Measurements from ENCODE around the gene HSPBP1.
"Not testable (repeated sequence)": the region's sequence is repeated elsewhere in the genome, so short reads cannot be mapped to it uniquely, and the experiment has no call there.

HSPBP1 gene

DNA sequence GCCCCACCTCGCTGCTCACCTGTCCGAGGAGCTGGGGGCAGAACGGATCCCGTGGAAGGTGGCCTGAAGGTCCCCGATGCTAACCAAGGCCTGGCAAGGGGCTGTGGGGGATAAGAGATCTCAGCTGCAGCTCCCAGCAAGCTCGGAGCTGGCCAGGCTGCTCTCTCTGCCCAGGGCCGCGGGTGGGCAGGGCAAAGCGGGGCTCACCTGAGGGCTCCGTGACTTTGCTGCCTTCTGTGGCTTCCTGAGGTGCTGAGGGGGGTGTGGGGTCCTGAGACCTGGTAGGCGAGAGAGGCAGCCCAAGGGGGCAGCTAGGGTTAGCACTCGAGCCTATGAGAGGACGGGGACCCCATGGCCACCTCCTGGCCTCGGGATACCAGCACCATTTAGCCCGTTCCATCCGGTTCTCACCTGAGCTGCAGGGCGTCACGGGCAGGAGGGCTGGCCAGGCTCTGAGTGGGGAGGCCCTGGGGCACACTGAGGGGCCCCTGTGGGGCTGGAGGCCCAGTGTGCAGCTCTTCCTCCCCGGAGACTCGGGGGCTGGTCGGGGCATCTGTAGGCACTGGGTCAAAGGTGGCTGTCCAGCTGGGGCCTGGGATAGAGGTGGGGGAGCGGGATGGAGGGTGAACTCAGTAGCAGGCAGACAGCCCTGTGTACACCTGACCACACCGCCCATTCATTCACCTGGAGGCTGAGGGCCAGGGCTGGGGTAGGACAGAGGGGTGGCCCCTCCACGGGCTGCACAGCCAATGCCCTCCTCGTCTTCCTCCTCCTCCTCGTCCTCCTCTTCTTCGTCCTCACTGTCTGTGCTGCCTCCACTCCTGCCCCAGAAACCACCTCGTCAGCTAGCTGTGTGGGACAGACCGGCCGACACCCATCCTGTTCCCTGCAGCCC is 48.3 kb downstream of the HSPBP1 start:
- no peak for DNase-seq

DNA sequence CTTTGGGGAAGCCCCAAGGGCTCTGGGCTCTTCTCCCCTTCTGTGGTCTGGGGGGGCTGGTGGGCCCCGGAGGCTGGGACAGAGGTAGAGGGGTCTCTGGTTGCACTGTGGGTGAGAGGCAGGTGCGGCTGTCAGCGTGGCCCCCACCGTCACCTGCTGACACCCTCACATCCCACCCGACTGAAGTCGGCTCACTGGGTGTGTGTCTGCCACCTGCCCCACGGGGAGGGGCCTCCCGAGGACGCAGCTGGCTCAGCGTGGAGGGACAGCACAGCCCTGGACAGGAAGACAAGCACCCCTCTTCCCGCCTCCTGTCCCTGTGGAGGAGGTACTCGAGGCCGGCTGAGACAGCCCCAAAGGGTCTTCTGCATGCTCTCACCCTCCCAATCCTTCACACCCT is 49.1 kb downstream of the HSPBP1 start:
- DNase-seq = no peak

DNA sequence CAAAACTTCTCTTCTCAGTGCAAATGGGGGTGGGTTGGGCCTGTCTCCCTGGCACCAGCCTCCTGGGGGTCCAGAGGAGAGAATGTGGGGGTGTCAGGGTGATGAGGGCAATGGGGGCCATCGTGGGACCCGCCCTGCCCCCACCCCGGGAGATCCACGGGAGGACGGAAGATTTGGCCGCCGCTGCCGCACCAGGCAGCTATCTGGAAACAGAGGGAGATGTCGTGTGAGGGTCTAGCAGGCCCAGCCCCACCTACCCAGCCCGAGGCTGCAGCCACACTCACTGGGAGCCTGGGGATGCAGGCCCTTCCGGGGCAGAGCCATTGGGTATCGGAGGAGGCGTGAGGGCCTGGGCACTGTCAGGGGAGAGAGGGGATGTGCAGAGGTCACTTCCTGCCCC is 49.6 kb downstream of the HSPBP1 start:
- DNase-seq = no peak

- DNase-seq = no peak
Observed at GRCh38 chr19:55229789-55230182, 50.1 kb downstream of the HSPBP1 start.

DNA sequence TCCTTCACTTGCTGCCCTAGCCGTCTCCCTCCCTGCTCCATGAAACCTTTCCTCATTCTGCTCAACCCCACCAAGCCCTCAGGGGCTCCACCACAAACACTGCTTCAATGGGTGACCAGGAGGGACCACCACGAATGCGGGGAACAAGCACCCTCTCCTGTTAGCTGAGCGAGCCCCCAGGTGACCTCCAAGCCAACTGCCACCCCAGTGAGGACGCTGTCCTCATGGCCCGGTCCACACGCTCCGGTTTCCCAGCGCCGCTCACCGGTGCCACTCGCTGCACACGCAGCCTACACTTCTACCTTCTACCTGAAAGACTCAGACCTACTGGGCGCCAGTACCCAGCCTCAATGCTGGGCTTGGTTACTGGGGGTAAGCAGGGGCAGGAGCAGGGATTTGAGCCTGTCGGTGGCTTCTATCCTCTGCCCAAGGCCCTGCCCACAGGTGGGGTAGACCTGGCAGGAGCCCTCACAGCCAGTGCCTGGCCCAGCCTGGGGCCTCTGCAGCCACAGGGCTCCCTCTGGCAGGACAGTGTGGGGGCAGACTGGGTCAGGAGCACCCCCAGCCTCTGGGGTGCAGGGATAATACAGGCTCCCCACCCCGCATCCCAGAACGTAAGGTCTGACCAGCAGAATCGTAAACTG is 50.6 kb downstream of the HSPBP1 start:
- no peak for DNase-seq

GRCh38 chr19:55228403-55229031 is 51.4 kb downstream of the HSPBP1 start, which contains the start of gene TMEM86B:
TSS of gene TMEM86B (minus strand) at chr19:55228763. CDS start at chr19:55228741, 22 bp downstream.
- no peak for DNase-seq

DNA sequence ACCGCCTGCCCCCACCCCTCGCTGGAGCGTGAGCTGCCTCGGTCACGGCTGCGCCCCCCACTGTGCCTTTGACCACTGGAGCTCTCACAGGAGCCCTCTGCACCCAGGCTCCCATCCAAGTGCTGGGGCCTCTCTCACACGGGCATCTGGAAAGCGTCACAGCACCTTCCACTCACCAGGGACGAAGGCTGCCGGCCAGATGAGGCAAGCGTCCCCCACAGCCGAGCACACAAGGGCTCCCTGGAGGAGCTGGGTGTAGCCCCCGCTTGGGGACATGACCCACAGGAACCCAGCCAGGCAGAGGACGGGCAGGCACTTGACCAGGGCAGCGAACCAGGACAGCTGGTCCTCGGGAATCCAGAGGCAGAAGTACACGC is 51.9 kb downstream of the HSPBP1 start:
- DNase-seq = no peak

DNA sequence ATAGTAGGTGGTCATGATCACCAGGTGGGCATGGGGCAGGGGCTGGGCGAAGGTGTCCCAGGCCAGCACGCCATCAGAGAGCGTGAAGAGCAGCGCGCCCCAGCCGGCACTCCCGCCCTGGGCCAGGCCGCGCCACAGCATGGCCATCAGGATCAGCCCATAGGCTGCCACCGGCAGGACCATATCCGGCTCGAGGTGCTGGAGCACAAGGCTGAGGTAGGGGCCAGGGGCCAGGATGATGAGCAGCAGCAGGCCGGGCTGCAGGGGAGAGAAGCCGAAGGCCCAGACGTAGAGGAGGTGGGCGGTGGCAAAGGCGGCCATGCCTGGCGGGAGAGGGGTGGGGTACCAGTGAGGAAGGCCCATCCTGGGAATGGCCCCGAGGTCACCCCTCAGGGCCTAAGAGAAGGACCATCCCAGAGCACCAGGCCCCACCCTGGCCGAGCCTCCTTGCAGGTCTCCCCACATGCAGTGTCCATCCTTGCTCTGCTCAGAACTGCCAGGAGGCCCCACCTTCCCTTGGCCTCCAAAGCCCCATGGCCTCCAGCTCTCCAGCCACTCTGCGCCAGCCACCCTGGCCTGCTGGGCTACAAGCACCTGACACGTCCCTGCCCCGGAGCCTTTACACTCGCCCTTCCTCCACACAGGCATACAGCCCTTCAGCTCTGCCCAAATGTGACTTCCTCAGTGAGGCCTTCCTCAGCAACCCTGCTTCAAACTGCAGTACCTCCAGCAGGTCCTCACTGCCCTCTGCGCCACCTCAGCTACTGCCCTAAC is 52.5 kb downstream of the HSPBP1 start:
- no peak for DNase-seq

DNA sequence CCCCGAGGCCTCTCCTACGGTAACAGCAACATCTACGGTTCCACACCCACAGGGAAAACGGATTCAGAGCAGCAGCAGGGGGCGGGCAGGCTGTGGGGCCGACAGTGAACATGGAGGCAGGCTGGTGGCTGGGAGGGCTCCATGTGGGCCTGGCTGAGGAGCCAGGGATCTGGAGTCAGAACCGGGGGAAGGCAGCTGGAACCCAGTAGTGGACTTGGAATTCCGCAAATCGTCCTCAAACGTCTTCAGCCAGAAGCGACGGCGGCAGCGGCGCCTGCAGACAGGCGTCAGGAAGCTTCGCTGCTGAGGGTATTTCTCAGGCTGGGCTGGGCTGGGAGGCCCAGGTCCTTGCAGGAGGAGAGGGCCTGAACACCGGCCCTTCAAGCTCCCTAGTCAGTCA is 53.1 kb downstream of the HSPBP1 start:
- DNase-seq = no peak

DNA sequence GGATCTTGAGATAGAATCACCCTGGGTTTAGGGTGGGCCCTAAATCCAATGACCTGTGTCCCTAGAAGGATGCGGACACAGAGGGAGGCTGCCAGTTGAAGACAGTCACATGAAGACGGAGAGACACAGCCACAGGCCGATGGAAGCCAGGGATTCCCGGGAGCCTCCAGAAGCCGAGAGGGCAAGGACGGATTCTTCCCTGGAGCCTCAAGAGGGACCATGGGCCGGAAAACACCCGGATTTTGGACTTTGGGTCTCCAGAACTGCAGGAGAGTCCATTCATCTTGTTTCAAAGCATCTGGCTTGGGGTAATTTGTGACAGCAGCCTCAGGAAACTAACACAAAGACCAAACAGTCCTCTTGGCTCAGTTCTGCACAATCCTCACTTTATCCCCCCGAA is 53.6 kb downstream of the HSPBP1 start:
- no peak for DNase-seq

DNA sequence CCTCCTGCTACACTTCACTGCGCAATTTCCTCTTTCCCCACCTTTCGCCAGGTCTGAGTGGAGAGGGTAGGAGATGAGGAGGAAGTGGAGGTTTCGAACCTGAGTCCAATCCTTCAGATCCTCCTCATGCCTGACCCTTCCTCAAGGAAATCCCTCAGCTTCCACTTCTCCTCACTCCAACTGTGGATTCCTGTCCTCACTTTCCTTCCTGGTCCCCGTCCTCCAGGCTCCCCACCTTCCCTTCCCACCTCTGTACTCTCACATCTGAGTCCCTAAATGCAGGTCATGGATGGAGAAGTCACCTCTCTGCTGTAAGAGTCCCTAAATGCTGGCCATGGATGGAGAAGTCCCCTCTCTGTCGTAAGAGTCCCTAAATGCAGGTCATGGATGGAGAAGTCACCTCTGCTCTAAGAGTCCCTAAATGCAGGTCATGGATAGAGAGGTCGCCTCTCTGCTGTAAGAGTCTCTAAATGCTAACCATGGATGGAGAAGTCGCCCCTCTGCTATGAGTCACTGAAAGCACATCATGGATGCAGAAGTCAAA is 54.4 kb downstream of the HSPBP1 start:
- no peak for DNase-seq

GRCh38 chr19:55224679-55225414 is 55.1 kb downstream of the HSPBP1 start:
- DNase-seq = not testable (repeated sequence)

- DNase-seq = no peak
Observed at GRCh38 chr19:55224038-55224665, 55.8 kb downstream of the HSPBP1 start.

DNA sequence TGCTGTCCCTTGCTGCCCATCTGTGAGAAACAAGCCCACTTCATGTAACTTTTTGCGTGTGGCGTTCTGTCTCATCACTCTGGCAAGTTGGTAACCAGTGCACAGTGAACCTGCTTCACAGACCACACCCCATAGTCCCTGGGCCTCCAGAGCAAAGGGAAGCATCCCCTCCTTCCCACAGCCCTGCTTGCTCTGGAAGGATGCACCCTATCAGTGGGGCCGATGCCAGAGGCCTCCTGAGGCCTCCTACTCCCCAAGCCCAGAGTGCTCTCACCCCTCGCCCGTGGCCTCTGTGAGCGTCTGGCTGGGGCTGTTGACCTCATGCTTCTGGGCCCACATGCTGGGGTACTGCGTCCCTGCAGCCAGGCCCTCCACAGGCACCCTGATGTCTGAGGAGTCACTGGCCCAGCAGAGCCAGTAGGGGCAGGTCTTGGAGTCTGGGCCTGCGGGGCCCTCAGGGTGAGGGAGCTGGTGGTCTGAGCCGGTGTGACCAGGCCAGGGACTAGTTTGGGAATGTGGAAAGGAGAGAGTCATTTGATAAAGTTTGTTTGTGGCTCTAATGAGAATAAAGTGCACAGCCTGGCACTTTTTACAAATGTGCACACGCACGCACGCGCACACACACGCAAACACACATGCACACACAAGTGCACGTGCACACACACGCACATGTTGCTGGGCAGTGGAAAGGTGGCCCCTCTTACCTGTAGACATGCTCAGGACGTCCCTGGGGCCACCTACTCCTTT is 56.4 kb downstream of the HSPBP1 start:
- DNase-seq = no peak

DNA sequence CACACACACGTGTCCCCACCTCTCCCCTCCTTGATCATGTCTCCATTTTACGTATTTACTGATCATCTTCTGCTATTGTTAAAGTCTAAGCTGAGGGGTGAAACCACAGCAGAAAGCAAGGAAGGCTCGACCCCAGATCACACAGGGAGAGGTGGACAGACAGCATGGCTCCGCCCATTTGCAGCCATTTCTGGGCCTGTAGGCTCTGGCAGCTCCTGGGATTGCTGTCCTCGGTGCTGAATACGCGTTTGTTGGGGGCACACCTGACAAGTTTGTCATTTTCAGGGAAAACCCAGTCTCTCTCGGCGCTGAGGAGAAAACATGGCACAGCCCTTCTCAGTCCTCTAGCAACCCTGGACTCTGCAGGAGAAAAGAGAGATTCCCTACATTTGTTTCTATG is 59.4 kb downstream of the HSPBP1 start:
- no peak for DNase-seq

- peak; percentile 49 for DNase-seq
Observed at GRCh38 chr19:55216461-55217198, 63.3 kb downstream of the HSPBP1 start.

DNA sequence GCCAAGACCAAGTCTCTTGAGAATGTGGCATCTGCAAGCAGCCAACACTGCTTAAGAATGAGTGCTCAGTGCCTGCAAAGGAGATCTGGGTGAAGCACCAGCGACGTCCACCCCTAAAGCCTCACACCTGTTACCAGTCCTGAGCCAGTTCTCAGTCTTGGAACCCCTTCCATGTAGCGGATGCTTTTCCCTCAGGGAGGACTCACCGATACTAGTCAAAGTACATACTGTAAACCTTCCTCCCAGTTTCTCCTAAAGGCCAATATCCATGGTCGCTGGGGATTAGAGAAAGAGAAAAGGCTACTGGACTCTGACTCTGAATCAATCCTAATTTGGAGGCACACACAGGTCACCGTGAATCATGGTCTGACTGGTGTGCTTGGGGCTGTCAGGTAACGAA is 66.4 kb downstream of the HSPBP1 start:
- no peak for DNase-seq

DNA sequence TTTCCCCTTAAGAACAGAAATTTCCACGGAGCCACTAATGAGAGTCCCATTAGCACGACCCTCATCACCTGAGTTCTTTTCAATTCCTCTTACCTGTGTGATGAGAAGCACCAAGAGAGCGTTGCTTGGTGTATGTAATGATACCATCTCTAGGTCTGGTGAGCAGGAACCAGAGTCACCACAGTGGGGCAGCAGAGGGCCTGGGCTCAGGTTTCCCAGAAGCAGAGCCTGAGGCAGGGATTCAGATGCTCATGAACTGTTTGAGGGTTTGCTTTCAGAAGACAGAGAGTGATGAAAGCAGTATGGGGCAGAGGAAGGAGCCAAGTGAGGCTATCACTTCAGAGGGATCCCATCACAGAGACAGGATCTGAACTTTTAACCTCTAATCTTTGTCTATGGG is 67.5 kb downstream of the HSPBP1 start:
- no peak for DNase-seq

Measured in KG1 (cell line).